T47D (cell line): ENCODE measurements around the gene LSM7.

ENCODE experiments used
- DNase-seq, 2 experiments: peaks; one replicate each; pipeline versions ENCODE4 v3.0.0 to v3.0.0-alpha.2; 2011 to 2012; ENCODE audit warnings: low read depth in 1 of 2, low spot score in 1 of 2
- JUND ChIP-seq: IDR thresholded peaks from 2 replicates; pipeline ENCODE4 v1.6.1; 2012; ENCODE audit warnings: low read depth
- in situ Hi-C: cut with HindIII; loops from 2 replicates; pipeline ENCODE4 v1.10.0; 2016; ENCODE audit warnings: low sequenced_read_pairs, low pct_unique_long_range_greater_than_20kb

Gene LSM7

GRCh38 chr19:2361246-2362045 lies 33.1 kb upstream of the LSM7 start:
- no peak for DNase-seq
- no peak for TF ChIP-seq JUND
- in situ Hi-C loops: no loop called here

GRCh38 chr19:2360833-2361232 lies 32.4 kb upstream of the LSM7 start:
- in situ Hi-C loops: no loop called here
- no peak for DNase-seq
- TF ChIP-seq JUND: no peak

- no peak for DNase-seq
- in situ Hi-C loops: no loop called here
- TF ChIP-seq JUND: no peak
These were observed 31.8 kb upstream of the LSM7 start, which contains the start of gene TMPRSS9 for GRCh38 chr19:2359992-2360685. Gene TMPRSS9, plus strand, starts transcription at chr19:2360265. Its CDS starts 29,521 bp downstream, at chr19:2389786.

- no peak for TF ChIP-seq JUND
- in situ Hi-C loops: no loop called here
- no peak for DNase-seq
These were observed 30.3 kb upstream of the LSM7 start for GRCh38 chr19:2358548-2359173.

GRCh38 chr19:2357279-2358206 lies 29.2 kb upstream of the LSM7 start:
- in situ Hi-C loops: no loop called here
- TF ChIP-seq JUND: no peak
- no peak for DNase-seq

- TF ChIP-seq JUND: no peak
- DNase-seq: no peak
- in situ Hi-C loops: no loop called here
These were observed 27.8 kb upstream of the LSM7 start for GRCh38 chr19:2356036-2356646.

GRCh38 chr19:2355168-2356035 lies 27.0 kb upstream of the LSM7 start:
- in situ Hi-C loops: no loop called here
- DNase-seq: no peak
- no peak for TF ChIP-seq JUND

- DNase-seq: no peak
- in situ Hi-C loops: no loop called here
- no peak for TF ChIP-seq JUND
These were observed 26.3 kb upstream of the LSM7 start for GRCh38 chr19:2354670-2355069.

GRCh38 chr19:2353887-2354592 lies 25.7 kb upstream of the LSM7 start:
- DNase-seq: no peak
- in situ Hi-C loops: no loop called here

GRCh38 chr19:2353159-2353886 lies 24.9 kb upstream of the LSM7 start:
- no peak for TF ChIP-seq JUND
- no peak for DNase-seq
- in situ Hi-C loops: no loop called here

More at GRCh38 chr19:2353887-2354592, 25.7 kb upstream of the LSM7 start:
- no peak for TF ChIP-seq JUND
